Bone marrow (tissue), 2 donors: ENCODE data around the gene CNNM4.

Experiments
- DNase-seq, 2 donors: peaks; one replicate each; lab custom pipeline; 2025; lab: John Stamatoyannopoulos, UW

The CNNM4 gene

DNA sequence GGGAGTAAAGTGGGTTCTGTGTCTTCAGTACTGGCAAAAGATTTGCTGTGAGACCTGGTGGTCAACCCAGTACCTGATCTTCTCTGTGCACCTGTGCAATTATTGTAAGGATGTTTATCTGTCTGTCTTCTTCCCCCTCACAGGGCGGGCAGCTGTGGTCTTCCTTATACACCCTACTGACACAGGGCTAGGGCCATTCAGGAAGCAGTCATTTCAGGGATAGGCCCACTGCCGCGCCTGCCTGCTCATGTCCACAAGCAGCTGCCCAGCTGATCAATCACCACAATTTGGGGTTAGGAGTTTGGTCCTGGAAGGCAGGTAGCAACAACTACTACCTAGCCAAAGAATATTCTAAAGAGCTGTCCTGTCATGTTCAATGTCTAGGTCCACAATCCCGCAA, 1.2 kb upstream of the CNNM4 start:
- DNase-seq, result no peak

DNA sequence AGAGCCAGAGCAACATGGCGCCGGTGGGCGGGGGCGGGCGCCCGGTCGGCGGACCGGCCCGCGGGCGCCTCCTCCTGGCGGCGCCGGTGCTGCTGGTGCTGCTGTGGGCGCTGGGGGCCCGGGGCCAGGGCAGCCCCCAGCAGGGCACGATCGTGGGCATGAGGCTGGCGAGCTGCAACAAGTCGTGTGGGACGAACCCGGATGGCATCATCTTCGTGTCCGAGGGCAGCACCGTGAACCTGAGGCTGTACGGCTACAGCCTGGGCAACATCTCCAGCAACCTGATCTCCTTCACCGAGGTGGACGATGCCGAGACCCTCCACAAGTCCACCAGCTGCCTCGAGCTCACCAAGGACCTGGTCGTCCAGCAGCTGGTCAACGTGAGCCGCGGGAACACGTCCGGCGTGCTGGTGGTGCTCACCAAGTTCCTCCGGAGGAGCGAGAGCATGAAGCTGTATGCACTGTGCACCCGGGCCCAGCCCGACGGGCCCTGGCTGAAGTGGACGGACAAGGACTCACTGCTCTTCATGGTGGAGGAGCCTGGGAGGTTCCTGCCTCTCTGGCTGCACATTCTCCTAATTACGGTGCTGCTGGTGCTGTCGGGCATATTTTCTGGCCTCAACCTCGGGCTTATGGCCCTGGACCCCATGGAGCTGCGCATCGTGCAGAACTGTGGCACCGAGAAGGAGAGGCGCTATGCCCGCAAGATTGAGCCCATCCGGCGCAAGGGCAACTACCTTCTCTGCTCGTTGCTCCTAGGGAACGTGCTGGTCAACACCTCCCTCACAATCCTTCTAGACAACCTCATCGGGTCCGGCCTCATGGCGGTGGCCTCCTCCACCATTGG, 507 bp downstream of the CNNM4 start:
- DNase-seq, result peak in 1 of 2 donors; percentile 55

DNA sequence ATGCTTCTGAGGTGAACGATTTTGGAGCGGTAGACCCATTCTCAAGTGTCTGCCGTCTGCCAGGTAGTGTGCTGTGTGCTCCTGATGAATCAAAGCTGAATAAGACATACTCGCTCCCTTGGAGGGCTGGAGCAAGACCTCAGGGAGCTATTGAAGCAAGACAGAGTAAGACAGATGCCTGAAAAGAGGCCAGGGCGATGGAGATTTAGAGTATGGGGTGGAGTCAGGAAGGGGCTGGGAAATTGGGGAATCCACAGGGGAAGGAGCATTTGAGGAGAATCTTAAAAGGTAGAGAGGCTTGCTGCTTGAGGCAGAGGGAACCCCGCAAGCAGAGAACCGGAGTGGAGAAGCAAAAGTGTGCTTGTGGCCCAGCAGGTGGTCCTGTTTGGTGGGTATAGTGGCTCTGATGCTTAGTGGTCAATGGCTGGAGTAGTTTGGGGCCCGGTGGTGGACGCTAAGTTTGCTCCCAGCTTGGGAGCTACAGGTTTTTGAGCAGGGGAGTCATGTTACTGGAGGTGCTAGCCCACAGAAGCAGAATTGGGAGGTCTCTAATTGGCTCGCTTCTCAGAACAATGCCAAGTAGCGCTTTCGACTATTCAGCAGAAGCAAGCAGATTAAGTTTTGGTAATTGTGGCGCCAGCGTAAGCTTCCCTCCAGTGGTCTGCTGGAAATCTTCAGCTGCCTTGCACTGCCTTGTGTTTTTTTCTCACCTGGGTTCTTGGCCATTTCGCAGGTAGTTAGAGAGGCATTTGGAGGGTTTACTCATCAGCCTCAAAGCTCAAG, 2.0 kb downstream of the CNNM4 start:
- no peak for DNase-seq

DNA sequence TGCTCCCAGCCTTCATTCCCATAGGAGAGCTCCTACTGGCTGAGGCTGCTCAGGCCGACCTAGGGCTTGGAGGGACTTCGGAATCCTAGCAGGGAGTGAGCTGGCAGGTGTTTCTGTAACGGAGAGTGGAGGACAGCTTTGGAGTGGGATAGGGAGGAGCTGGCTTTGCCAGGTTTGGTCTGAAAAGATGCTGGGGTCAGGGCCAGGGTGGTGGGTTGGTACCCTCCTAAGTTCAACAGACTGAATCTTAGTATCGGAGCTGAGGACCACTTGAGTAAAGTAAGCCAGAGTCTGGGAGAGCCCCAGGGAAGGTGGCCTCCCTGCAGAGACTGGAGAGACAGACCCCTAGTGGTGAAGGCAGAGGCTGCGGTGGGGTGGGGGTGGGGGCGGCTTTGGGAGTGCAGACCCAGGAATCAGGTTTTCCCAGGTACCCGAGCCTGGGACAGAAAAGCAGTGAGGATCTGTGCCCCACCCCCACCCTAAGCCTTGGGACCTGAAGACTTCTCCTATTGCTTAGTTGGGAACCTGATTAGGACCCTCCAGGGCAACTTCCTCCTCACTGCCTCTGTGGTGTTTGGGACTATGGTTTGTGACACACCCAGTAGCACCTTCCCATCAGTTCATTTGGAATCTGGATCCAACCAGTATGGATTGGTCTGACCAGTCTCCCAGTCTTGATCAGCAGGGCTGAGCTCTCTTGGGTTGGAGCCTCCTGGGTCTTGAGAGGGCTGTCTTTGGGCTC, 3.0 kb downstream of the CNNM4 start:
- DNase-seq, result peak in 1 of 2 donors; percentile 28

DNA sequence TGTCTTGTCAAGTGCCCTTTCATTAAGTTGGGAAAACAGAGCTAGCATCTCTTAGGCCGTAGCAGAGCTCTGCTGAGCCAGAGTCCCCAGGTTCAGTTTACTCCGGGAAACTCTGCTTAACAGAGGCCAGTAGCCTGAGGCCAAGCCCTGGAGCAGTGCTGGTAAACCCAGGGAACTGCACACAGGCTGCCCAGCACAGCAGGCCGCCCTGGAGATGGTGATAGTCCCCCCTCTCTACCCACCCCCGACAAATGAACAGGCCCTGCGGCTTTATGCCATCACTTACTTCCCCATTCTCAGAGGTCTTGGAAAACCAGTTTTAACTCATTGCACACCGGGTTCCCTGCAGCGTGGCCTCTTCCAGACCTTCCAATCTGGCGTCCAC, 3.5 kb downstream of the CNNM4 start:
- DNase-seq, result peak; percentile 28 to 71

DNA sequence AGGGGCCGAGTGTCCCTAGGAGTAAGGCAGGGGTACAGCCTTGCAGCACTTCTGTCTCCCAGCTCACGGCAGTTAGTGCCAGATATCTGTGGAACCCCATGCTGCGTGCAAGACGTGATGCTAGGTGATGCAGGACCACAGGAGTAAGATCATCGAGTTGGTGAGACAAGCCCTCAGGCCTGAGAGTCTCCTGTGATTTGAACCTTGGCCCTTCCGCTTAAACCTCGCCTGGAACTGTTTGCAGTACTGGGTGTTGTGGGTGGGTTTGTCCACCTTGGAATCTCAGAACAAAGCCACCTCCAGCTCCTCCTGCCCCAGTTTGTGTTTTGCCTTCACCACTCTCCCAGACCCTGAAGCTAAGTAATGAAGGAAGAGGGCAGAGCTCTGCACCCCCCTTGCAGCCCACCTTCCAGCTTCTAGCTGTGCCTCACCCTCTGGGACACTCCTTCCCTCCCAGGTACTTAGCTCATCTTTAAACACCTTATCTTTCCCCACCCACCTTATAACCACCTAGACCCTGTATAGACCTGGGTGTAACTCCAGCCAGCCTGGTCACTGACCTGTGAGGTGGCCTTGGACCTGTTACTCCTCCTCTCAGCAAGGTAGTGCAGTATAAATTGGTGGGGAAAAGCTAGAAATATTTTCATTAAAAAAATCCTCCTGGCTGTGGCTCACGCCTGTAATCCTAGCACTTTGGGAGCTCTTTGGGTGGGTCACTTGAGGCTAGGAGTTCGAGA, 6.6 kb downstream of the CNNM4 start:
- no peak for DNase-seq

DNA sequence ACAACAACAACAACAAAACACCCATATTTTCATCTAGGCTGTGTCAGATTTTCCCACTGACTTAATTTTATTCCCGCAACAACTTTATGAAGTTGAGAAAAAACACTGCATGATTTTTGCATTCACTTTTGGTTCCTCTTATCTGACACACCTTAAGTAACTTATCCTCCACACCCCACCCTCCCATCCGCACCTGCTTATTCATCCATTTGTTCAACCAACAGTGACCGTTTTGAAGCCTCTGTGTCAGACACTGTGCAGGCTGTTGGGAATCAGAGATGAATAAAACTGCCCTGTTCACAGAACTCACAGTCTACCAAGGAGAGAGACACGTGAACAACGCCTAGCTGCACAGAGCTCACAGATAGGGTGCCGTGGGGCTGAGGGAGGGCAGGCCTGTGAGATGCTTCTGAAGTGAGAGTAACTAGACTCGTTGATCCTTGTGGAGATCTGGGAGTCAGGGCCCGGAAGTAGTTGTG, 7.4 kb downstream of the CNNM4 start:
- no peak for DNase-seq

DNA sequence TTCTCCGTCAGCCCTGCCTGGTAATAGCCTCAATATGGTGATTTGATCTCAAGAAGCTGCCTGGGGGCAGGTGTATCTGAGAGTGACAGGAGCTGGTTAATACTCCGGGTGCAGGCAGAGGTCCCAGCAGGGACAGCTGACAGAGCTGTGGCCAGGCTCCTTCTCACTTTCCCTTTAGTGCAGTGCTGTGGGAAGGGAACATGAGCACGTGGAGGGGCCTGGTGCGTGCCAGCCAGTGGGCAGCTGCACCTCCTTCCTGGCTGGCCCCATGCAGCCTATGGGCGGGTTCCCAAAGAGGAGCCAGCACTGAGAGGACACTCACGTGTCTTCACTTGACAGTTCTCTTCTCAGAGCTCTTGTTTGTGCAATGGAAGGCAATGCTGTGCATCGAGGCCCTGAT, 9.1 kb downstream of the CNNM4 start:
- no peak for DNase-seq

DNA sequence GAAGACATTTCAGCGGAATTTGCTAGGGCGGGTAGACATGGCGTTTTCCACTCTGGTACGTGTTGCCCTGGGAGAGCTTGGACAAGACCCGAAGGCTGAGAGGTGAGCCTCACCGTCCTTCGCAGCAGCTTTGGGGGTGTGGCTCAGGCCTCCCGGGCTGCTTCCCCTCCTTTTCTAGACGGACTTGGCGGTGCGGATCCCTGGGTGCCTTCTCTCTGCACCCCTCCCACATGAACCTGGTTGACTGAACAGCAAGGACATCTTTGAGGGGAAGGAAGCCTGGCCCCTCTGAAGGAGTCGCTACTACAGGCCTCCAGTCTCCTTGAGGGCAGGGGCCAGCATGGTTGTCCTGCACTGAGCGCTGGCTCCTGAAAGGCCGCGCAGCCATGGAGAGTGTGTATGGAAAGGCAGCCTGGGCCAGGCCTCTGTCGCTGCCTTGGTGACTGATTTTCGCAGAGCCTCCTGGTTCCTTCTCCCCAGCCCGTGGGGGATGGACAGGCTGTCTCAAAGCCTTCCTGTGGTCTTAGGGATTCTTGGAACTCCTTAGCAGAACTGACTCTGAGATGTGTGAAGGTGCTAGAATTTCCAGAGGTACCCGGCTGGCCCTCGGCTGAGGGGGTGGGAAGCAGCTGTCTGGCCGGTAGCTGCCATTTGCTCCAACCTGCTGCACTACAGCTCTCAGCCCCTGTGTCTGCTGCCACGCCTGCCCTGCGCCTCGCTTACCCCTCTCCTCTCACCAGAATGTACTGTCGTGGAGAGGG, 9.9 kb downstream of the CNNM4 start:
- DNase-seq, result no peak

DNA sequence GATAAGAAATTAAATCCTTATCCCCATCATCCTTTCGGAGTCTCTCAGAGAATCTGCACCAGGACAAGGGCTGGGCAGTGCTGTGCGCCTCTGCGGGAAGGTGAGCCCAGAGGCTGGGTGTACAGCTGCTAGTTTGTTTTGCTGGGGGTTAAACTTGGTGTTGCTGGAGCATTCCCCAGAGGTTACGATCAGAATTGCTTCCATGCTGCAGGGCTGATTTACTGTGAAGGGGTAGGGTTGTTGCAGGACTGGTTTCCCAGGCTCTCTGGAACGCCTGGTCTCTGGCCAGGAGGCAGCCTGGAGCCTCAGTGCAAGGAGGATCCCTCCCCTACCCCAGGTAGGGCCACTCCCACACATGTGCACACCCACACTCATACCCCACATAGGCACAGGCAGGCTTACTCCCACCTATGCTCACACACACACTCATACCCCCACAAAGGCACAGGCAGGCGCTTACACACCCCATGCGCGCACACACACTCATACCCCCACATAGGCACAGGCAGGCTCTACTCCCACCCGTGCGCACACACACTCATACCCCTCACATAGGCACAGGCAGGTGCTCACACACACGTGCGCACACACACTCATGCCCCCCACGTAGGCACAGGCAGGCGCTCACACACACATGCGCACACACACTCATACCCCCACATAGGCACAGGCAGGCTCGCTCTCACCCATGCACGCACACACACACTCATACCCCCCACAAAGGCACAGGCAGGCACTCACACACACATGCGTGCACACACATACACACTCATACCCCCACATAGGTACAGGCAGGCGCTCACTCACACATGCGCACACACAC, 11.3 kb downstream of the CNNM4 start:
- DNase-seq, result no peak

DNA sequence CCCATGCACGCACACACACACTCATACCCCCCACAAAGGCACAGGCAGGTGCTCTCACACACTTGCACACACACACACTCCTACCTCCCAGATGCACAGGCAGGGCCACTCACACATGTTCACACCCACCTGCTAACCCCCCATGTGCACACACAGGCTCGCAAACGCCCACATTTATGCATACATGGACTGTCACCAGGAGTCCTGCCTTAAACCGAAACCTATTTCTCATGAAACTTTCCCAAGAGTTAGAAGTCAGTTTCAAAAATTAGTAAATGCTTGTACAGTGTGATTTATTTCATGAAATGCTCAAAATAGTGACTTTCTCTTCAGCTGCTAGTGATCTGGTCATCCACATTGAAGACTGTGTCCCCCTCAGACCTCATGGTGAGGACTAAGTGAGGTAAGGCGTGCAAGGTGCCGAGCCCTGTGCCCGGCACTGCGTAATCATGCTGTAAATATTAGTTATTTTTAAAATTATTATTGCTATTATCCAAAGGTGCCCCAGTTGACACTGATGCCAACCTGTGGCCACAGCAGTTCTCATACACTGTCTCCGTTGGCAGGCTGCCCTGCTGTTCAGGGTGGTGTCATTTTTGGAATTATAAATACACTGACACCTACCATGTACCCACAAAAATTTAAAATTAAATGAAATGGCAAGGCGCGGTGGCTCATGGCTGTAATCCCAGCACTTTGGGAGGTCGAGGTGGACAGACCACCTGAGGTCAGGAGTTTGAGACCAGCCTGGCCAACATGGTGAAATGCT, 12.4 kb downstream of the CNNM4 start:
- DNase-seq, result no peak

DNA sequence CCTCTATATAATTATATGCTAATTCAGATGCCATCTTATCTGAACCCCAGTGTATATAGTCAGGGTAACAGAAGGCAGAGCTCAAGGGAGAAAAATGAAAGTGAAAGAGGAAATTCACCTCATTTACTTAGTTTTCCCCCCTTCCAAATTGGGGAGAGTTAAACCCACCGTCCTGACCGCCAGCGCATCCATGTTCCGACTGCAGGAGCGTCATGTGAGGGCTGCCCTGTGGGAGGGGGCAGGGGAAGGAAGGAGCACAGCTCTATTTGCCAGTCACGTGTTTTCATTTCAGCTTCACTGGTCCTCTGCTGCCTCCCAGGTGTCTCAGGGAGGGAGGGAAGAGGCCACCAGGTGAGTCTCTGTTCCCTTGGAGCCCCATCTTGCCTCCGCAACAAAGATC, 13.2 kb downstream of the CNNM4 start:
- peak in 1 of 2 donors; percentile 74 for DNase-seq

DNA sequence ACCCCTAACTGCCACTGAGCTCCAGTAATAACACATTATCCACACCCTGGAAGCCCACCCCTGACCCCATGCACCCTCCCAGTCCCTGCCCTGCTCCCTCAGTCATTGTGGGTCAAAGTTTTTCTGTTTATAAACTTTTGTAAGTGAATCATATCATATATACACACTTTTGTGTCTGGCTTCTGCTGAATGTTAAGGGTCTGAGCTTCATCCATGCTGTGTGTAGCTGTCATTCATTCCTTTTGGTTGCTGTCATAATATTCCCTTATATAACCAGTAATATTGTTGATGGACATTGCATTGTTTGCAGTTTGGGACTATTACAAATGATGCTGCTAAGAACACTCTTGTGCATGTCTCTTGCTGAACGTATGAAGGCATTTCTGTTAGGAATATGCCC, 14.5 kb downstream of the CNNM4 start:
- no peak for DNase-seq

DNA sequence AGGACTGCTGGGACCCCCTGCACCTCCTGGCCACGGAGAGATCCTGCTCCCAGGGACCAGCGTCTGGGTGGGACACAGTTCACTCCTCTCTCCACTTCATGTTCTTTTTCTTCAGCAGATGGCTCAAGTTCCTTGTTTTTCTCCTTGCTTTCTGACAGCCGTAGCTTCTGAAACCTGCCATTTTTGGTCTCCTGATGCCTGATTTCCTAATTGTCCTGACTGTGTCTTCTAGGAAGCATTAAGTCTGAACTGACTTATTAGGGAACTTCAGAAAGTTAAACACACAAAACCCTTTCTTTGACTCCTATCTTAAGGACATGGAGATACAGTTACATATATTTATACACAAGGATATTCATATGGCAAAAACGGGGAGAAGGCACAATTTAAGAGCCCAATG, 22.7 kb downstream of the CNNM4 start:
- DNase-seq, result no peak

DNA sequence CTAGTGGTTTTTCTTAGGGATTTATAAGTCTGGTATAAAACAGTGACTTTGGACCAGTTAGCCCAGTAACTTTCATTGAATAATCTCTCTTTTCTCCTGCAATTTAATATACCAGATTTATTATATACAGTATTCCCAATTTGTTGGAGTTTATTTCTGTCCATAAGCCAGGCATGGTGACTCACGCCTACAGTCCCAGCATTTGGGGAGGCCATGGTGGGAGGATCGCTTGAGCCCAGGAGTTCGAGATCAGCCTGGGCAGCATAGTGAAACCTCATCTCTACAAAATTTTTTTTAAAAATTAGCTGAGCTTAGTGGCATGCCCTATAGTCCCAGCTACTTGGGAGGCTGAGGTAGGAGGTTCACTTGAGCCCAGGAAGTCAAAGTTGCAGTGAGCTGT, 26.7 kb downstream of the CNNM4 start:
- no peak for DNase-seq

DNA sequence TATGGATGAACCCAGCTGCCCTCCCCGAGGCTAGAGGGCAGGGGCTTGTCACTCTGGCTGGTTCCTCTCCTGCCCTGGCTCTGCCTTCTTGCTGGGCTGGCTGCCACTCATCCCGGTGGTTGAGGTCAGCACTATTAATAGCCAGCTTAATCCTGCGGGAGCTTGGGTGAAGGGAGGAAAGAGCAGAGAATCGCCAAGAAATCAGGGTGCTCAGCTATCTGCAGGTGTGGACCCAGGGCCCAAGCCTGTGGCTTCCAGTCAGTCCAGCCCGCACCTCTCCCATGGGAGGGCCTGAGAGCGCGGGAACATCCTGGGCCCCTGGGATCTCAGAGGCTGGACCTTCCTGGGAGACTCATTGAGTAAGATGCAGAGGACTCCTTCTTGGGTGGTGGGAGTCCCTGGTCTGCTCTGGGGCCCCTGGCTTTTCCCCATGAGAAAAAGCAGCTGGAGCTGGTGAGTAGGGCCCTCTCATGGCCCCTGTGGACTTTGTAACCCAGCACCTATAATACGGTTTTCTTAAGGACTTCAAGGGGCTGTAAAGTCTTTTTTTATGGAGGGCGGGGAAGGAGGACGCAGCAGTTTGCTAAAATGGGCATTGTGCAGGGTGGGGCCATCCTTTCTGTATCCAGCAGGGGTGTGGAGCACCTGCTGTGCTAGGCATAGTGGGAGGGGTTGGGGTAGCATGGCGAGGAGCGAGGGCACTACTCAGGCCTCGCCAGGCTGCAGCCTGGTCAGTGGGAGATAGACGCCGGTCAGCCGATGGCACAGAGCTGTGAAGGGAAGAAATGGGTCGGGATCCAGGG, 27.9 kb downstream of the CNNM4 start:
- no peak for DNase-seq

DNA sequence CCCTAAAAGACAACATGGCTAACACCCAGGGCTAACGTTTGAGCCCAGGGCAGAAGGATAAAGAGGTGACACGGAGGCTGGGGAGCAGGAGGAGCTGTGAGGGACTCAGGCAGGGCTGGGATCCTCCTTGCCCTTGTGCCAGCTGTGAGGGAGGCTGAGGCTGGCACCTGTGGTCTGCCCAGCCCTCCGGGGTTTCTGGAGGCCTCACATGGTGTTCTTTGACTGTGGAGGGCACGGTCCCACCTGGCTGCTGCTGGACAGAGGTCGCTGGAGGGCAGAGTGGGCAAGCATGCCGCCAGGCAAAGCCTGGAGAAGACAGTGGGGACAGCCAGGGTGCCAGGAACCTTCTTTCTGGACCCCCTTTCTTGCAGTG, 28.5 kb downstream of the CNNM4 start:
- DNase-seq, result no peak
